Stimulated activated naive CD4-positive, alpha-beta T cell treated with Interleukin-2 at 50 U/mL for 16 hours (primary cell): Measurements from ENCODE around the gene DCAF8.

ENCODE experiments used
- DNase-seq: peaks from one replicate; lab custom pipeline; 2025; lab: John Stamatoyannopoulos, UW

The DCAF8 gene

GRCh38 chr1:160204526-160205241 lies 57.7 kb downstream of the DCAF8 start:
- DNase-seq = no peak

DNA sequence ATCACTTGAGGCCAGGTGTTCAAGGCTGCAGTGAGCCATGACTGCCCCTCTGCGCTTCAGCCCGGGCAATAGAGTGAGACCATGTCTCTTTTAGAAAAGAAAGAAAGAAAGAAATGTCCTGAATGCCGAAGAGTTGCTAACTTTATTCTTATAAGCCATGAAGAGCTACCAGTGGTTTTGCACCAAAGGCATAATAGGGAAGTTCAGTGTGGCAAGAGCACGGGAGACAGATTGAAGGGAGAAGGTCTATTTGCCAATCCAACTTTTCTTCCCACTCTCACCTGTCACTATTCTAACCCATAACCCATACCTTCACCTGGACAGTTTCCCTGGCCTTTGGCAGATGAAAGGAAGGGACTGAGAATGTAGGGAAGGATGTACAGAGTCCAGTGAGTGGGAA lies 61.6 kb downstream of the DCAF8 start:
- DNase-seq = no peak

DNA sequence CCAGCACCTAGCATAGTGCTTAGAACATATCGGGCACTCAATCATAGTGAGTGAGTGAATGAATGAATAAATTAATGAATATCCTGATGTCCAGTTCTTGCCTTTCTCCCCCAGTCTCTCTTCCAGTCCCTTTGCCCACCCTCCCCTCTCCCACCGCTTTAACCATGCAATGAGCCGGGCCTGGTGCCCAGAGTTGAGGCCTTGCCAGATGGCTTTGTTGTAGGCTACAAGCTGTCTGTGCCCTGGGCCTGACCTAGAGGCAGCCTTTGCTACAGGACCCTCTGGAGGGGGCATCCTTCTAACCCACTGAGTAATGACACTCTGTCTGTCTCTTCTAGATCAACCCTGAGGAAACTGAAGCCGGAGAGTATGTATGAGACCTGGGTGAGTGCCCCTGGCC lies 65.1 kb downstream of the DCAF8 start:
- DNase-seq = no peak

DNA sequence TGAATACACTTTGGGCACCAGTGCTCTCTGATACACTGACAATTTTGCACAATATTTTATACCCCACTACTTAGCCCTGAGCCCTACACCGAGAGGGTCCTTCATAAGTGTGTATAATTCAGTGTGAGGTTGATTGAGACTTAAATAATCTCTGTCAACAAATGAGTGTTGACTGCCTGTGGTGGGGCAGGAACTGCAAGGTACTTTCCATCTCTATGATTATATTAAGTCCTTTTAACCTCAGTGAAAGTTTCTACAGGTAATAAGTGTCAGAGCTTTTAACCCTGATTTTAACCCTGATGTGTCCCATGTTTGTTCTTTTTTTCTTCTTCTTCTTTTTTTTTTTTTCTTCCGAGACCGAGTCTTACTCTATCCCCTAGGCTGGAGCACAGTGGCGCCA lies 66.2 kb downstream of the DCAF8 start:
- no peak for DNase-seq

- DNase-seq = no peak
These were observed 67.7 kb downstream of the DCAF8 start for GRCh38 chr1:160194737-160195059.

GRCh38 chr1:160193832-160194736 lies 68.3 kb downstream of the DCAF8 start:
- no peak for DNase-seq

GRCh38 chr1:160193091-160193819 lies 69.1 kb downstream of the DCAF8 start:
- peak; percentile 71 for DNase-seq

DNA sequence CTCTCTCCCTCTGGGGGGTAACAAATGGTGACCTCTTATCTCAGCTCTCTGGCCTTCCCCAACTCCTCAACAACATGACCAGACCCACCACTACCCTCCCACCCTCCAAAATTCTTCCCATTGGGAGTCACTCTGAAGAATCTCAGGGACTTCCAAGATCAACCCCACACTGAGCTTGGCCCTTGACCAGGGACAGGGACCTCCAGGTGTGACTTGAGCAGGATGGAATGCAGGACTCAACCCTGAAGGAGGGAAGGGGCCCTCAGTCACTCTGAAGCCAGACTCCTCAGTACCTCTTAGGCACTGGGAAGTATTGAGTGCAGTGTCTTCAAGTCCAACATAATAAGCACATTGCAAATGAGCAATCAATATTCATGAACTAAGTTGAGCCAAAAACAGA lies 70.1 kb downstream of the DCAF8 start:
- DNase-seq = no peak

- DNase-seq = no peak
These were observed 70.6 kb downstream of the DCAF8 start for GRCh38 chr1:160191756-160192155.

GRCh38 chr1:160189649-160190625 lies 72.4 kb downstream of the DCAF8 start, which contains the start of gene CASQ1:
Gene CASQ1, plus strand, starts transcription at chr1:160190575. Its CDS starts 177 bp downstream, at chr1:160190752.
- no peak for DNase-seq

GRCh38 chr1:160188341-160188740 lies 74.0 kb downstream of the DCAF8 start:
- no peak for DNase-seq

GRCh38 chr1:160187407-160187806 lies 74.9 kb downstream of the DCAF8 start:
- no peak for DNase-seq

DNA sequence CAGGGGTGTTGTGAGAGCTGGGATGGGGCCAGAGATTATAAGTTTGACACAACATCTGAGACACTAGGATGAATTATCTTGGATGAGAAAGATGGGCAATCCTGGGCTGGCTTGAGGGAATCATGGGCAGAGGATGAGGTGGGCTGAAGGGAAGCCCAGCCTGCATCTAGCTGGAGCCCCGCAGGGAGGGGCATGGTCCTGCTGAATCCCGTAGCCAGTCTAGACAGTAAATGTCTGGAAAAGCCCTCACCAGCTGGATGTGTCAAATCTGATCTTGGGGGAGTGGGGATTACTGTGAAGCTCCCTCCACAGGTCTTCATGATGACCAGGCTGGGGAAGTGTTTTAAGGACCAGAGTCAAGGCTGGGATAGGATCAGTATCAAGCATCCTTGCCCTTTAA lies 75.6 kb downstream of the DCAF8 start:
- DNase-seq = no peak

GRCh38 chr1:160186246-160186645 lies 76.1 kb downstream of the DCAF8 start:
- DNase-seq = no peak

GRCh38 chr1:160179336-160179735 lies 83.0 kb downstream of the DCAF8 start:
- DNase-seq = no peak

DNA sequence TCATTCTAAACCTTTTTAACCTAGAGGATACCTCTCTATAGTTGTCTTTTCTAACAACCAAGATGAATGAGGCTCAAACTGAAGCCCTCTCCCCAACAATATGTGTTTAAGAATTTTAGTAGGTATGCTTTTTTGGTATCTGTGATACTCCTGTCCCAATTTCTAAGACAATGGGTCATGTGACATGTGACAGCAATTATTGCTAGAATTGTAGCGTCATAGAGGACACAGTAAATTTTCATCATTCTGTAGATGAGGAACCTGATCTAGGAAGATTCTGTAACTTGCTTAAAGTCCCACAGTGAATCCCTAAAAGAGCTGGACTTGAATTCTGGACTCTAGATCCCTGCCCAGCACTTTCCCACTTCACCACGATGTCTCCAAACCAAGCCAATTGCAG lies 83.6 kb downstream of the DCAF8 start:
- DNase-seq = no peak

DNA sequence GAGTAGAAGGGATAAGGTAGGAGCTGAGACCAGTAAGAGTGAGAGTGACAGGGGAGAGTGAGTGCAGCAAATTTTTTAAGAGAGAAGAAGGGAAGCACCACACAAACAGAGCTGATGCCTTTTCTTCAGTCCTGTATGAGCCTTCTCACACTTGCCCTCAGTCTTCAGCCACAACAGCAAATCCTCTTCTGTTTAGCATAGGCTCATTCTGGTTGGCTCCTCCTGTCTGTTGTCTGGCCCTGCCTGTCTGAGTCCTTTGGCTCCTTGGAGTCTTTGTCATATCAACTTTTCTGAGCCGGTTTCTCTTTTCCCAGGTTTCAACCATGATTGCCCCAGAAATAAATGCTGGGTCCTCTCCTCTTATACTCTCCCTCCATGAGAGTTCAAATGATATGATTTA lies 84.7 kb downstream of the DCAF8 start:
- DNase-seq = no peak

- no peak for DNase-seq
These were observed 85.1 kb downstream of the DCAF8 start for GRCh38 chr1:160177231-160177630.

GRCh38 chr1:160171980-160172379 lies 90.4 kb downstream of the DCAF8 start:
- no peak for DNase-seq

- DNase-seq = no peak
These were observed 91.0 kb downstream of the DCAF8 start for GRCh38 chr1:160171354-160171753.
